DMS153 treated with DMSO at 0.1 percent for 48 hours (cell line): Measurements from ENCODE around the gene CEMIP.
"Not testable (repeated sequence)": the region's sequence is repeated elsewhere in the genome, so short reads cannot be mapped to it uniquely, and the experiment has no call there.

Source experiments
- DNase-seq: peaks from one replicate; lab custom pipeline; 2025; ENCODE audit not compliant: unreplicated experiment; lab: John Stamatoyannopoulos, UW

The CEMIP gene

DNA sequence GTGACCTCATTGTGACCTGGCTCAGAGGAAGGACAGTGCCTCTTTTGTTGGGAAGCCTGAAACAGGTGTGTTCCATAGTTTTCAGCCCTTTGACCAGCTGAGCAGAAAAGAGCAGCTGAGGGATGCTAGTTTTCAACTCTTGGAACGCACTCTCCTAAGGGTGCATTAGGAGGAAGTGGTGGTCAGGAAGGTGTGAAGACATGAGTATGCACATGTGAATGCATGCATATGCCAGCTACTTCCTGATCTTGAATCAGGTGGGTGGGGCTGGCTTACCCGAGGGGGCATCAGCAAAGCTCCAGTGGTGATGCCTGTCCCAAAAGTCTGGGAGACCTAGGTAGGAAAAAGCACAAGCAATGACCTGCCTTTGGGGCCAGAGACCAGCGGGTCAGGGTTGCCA is 23.3 kb upstream of the CEMIP start:
- DNase-seq = no peak

DNA sequence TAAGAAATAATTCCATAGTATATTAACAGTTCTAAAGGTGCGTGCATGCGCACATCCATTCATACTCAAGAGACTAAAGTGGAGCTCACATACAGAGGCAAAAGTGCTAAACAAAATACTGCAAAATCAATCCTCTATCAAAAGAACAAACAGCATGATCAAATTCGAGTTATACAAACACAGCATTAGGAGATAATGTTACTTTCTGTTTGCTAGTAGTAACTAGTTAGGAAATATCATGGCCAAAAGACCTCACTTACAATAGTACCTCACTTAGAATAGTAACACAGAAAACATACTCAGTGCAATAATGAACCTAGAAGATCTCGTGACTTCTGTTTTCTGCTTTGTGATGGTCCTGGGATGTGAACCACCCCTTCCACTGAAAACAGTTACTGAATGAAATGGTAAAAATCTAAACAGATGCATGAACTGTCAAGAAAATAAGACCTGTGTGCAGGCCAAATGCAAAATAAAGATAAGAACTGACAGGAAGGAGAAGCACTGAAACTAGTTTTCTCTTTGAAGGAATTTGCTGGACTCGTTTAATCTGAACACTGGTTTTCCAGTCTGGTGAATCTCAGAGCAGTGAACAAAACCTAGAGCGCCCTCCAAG is 20.9 kb upstream of the CEMIP start:
- DNase-seq = no peak

DNA sequence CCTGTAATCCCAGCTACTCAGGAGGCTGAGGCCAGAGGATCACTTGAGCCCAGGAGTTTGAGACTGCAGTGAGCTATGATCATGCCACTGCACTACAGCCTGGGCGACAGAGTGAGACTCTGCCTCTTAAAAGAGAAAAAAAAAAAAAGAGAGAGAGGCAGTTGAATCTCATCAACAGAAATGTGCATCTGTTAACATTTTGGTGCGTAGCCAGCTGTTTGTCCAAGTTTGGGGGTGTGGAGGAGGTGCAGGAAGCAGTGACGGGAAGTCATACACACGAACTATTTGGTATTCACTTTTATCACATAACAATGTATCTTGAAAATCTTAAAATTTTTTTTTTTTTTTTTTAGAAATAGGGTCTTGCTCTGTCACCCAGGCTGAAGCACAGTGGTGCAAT is 18.2 kb upstream of the CEMIP start:
- DNase-seq = no peak

DNA sequence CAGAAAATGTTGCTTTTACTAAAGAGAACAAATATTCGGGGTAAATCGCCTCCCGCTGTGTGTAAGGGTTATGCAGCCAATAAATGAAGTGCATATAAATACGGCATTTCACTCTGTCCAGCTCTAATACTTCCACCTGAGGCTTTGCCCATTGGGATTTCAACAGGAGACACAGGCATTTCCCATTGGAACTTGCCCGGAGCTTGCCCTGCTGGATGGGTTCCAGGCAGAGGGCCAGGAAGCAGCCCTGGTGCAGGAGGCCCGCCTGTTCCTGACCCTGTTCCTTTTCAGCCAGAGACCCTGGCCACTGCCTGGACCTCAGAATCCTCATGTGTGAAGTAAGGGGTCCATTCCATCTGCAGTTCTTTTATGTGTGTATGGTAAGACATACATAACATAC is 17.4 kb upstream of the CEMIP start:
- no peak for DNase-seq

DNA sequence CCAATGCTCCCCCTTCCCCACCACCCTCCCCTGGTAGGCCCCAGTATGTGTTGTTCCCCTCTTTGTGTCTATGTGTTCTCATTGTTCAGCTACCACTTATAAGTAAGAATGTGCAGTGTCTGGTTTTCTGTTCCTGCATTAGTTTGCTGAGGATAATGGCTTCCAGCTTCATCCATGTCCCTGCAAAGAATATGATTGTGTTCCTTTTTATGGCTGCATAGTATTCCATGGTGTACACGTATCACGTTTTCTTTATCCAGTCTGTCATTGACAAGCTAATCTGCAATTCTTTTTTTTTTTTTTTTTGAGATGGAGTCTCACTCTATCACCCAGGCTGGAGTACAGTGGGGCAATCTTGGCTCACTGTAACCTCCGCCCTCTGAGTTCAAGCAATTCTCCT is 15.9 kb upstream of the CEMIP start:
- DNase-seq = not testable (repeated sequence)

DNA sequence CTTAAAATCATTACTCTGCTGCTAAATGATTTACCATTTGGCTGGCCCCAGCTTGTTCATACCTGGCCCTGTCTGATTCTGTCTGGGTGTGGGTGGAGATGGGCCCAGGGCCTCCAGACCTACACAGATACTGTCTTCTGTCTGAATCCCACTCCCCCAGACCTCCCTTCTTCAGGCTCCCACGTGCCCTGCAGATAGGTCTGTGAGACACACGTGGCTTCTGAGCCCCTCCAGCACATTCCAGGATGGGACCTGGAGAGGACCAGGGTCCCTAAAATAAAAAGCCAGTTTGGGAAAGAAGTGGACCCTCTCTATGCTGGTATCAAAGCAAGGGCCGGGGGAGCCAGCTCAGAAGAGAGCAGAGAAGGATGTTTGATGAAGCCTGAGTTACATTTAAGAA is 14.6 kb upstream of the CEMIP start:
- no peak for DNase-seq

DNA sequence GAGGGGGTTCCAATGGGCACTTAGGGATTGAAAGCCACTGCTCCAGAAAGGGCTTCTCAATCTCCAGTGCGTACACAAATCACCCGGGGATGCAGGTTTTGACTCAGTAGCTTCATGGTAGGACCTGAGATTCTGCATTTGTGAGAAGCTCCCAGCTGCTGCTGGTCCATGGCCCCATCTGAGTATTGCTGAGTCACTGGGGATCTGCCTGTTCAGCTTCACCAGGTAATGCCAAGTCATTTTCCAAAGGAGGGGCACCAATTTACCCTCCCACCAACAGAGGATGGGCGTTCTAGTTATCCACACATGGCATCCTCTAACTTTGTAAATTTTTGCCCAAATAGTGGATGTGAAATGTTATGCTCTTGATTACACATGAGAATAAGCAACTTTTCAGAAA is 12.9 kb upstream of the CEMIP start:
- DNase-seq = no peak

DNA sequence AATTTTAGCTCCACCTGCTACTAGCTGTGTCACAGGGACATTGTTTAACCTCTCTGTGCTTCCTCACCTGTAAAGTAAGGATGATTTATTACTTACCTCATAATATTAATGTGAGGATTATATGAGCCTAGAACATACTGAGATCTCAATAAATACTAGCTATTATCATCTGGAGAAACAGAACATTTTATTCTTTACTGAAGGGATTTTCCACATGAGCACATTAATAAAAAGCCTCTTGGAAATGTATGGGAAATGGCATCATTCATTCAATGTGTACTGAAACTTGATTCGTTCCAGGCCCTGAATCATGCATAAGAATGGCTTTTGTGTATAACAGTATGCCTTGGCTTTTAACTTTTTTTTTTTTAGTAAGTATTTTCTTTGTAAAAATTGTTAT is 11.0 kb upstream of the CEMIP start:
- DNase-seq = no peak

DNA sequence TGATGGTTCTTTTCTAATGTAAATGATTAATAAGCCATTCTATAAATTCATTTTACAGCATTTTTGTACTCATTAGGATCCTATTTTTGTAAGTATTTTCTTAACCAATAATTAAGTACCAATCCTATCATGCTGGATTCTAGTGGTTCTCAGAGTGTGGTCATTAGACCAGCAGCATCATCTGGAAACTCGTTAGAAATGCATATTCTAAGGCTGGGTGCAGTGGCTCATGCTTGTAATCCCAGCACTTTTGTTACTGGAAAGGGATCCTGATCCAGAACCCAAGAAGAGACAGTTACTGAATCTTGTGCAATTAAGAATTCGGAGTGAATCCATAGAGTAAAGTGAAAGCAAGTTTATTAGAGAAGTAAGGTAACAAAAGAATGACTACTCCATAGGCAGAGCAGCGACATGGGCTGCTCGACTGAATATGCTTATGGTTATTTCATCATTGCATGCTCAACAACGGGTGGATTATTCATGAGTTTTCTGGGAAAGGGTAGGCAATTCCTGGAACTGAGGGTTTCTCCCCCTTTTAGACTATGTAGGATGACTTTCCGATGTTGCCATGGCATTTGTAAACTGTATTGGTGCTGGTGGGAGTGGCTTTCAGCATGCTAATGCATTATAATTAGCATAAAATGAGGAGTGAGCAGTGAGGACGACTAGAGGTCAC is 9.9 kb upstream of the CEMIP start:
- no peak for DNase-seq

DNA sequence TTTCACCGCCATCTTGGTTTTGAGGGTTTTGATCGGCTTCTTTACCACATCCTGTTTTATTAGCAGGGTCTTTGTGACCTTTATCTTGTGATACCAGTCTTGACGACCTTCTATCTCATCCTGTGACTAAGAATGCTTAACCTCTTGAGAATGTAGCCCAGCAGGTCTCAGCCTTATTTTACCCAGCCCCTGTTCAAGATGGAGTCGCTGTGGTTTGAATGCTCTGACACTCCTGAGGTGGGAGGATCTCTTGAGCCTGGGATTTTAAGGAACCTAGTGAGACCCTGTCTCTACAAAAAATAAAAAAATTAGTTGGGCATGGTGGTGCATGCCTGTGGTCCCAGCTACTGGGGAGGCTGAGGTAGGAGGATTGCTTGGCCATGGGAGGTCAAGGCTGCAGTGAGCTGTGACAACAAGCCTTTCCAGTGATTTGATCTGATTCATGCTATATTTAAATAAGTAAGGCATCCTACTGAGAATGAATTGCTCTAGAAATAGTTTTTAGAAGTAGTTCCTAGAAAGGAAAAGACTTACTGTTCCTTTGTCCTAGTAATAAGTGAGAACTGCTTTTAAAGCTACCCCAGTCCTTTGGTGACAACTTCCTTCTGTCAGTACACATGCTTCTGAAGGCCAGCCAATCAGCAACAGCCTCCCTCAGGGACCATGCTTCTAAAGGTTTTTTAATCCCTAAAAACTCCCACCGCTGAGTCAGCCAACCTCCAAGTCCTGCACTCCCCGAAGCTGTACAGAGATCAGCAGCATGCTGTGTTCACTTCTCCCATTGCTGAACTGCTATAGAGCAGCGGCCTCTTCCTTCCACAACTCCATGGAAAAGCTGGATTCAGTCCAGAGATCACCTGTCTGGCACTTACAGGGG is 9.1 kb upstream of the CEMIP start:
- DNase-seq = peak; percentile 2

DNA sequence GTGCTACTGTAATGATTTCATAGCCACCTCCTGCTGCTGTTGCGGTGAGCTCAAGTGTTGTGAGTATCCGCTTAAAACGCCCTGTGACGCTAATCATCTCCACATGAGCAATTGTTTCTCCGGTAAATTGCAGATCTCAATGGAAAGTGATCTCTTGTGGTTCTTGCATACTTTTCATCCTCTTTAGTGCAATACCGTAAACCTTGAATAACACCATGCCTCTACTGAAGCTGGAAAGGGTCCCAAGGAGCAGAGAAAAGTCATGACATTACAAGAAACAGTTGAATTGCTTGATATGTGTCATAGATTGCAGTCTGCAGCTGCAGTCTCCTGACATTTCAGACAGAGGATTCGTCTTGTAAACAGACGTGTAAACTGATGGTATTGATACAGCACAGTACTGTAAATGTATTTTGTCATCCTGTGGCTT is 6.0 kb upstream of the CEMIP start:
- no peak for DNase-seq

DNA sequence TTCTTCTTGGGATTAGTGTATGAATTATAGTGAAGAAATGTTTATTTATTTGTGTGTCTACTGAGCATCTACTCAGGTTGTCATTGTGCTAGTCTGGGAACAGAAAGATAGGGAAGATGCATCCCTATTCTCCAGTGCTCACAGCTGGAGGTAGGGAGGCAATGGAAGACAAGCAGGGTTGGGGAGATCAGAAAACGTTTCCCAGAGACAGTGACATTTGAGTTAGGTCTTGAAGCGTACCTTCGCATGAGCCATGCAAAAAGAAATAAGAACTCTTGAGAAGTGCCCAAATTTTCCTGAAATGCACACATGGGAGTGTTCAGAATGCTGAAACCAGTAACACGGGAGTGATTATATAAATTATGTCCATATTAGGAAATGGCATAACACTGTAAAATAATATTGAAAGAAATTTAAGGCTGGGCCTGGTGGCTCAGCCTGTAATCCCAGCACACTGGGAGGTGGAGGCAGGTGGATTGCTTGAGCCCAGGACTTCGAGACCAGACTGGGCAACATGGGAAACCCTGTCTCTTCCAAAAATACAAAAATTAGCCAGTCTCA is 5.3 kb upstream of the CEMIP start:
- DNase-seq = no peak

DNA sequence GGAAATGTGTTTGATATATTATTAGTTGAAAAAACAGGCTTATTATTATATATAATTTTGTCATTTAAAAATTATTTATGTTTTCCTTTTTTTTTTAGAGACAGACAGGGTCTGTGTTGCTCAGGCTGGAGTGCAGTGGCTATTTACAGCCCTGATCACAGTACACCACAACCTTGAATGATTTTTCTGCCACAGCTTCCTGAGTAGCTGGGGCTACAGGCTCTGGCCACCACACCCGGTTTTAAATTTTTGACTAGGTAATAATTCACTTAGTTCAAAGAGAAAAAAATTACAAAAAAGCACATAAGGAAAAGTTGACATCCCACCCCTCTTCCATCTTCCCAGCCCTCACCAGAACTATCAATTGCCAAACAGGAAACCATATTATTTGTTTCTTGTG is 4.7 kb upstream of the CEMIP start:
- DNase-seq = no peak

DNA sequence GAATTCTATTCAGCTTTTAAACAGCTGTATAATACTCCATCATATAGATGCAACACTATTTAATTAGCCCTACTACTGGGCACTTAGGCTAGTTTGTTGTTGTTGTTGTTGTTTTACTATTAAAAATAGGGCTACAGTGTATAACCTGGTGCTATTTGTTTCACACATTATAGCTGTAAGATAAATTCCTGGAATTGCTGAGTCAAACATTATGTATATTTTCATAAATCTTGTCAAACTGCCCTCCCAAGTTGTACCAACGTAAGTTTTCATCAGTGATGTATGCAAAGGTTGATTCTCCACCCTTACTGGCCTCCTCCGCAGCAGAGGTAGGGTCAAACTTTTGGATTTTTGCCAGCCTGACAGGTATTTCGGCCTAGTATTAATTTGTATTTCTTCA is 3.8 kb upstream of the CEMIP start:
- no peak for DNase-seq

DNA sequence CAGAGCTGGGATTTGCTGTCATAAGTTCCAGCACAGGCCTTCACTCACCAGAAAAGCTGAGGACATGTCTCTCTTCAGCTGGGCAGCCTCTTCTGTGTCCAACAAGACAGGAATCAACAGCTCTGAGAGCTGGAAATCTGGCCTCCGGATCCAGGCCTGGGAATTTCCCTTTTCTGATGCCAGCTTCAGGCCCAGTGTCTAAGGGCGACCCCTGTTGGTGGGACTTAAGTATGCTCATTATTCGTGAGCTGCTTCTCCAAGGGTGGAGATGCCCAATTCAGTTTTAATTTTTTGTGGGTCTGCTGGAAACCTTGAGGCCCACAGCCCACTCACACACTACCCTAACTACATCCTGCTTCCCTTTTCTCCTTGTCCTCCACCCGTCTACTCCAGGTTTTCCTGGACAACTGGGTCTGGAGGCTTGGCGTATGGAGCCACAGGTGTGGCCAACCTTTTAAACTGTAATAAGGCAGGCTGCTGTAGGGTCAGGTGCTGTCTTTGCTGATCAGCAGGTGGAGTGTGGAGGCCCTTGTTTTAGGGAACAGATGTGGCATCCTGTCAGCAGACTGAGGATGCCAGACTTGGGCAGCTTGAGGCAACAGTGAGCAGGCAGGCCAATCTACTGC is 2.6 kb upstream of the CEMIP start:
- peak; percentile 16 for DNase-seq

DNA sequence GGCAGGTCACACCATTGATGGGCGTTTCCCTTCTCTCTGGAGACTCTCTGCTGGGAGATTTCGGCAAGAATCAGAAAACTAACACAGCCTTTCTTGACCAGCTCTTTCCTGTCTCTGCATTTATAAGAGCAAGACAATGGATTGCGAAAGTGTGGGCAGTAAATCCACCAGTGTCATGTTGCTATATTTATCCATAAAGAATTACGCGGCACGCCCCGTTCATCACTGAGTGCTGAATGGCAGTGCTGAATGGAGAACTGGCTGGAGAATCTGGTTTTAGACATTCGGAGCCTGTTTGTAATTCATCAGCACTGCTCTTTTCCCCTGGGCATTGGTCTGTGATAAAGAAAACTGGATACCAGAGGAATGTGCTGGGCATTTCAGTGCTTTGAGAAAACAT is 2.0 kb upstream of the CEMIP start:
- DNase-seq = peak; percentile 9

DNA sequence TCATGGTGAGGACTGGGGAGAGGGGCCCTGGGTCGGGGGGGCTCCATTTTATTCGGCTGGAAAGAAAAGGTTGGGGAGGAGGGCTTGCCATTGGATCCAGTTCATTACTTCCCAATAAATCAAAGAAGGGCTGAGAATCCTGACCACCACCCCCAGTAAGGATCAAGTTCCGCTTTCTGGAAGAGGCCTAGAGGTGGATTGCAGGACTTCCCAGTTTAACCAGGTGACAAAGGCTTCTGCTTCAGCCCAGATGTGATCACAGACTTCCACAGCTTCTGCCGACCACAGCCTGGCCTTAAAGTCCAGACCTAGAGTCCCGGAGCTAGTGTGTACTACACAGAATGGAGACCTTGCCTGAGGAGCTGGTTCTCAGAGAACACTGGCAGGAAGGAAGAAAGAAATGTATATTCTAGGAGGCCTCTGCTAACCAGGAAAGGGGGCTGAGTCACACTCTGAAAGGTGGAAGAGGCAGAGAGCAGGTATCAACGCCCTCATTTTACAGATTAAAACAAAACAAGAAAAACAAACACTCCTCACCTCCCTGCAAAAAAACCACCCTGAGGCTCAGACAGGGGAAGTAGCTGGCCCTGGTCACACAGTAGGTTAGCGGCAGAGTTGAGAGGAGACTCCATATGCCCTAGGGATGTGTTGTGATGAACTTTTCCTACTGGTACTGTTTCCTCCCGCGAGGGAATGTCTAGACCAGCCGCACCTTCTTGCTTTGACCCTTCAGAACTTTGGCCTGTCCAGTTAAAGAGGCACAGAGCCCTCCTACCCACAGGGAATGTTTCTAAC is 1.1 kb upstream of the CEMIP start:
- no peak for DNase-seq

DNA sequence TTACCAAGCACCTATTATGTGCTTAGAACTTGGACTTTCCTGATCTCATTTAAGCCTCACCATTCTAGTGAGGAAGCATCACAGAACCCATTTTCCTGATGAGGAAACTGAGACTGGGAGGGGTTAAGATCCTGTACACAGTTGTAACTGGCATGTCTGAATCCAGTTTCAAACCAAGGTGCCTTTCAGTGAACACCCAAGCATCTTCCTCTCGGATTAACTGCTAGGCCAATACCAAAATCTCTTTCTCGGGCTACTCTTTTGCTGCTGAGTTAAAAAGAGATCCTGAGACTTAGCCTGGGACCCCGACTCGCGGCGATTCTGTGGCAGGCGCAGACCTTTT is 578 bp upstream of the CEMIP start:
- DNase-seq = no peak

DNA sequence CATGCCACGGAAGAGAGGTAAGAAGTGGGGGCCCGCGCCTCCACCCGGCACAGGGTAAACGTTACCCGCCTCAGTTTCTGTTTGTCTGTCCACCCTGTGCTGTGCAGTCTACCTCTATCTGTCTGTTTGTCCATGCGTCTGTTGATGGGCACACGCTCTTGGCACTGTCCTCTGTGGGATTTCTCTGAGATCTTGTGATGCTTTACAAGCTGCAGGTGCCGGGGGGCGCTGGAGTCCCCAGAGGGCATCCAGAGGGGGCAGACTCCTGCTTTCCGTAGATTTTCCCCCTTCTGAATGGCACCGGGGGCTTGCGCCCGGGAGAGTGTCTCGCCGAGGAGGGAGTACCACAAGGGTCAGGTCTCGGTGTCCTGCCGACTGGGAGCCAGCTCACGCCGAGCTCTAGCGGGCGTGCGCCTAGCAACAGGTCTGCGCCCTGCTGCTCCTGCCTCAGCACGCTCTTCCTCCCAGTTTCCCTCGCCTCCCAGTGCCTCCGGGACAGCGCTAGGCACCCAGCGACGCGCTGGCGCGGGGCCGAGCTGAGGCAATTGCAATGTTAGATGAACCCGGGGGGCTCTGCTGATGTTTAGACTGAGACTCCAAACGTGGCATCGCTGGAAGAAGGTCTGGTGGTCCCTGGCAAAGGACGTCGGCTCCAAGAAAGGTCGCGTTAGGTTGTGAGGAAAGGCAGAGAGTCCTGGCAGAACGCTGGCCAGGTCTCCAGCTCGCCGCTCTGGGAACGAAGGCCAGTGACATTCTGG is 667 bp downstream of the CEMIP start:
- peak; percentile 17 for DNase-seq
